ENCODE measurements around the gene ATXN10. TPM values are rescaled to one million over a fixed set of nuclear protein-coding genes. Genes with fewer than 3 reads are reported as not detected.

ATXN10 gene
- total RNA-seq, 4 donors from 2014 or later = 79.0 to 152 (median 88.3) TPM

GRCh38 chr22:45818424-45819085 lies 146.9 kb downstream of the ATXN10 start:
- no peak for TF ChIP-seq POLR2A (IDR thresholded peaks at IDR 0.05)
- TF ChIP-seq, protein P1, sequence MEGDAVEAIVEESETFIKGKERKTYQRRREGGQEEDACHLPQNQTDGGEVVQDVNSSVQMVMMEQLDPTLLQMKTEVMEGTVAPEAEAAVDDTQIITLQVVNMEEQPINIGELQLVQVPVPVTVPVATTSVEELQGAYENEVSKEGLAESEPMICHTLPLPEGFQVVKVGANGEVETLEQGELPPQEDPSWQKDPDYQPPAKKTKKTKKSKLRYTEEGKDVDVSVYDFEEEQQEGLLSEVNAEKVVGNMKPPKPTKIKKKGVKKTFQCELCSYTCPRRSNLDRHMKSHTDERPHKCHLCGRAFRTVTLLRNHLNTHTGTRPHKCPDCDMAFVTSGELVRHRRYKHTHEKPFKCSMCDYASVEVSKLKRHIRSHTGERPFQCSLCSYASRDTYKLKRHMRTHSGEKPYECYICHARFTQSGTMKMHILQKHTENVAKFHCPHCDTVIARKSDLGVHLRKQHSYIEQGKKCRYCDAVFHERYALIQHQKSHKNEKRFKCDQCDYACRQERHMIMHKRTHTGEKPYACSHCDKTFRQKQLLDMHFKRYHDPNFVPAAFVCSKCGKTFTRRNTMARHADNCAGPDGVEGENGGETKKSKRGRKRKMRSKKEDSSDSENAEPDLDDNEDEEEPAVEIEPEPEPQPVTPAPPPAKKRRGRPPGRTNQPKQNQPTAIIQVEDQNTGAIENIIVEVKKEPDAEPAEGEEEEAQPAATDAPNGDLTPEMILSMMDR (IDR thresholded peaks at IDR 0.05) = no peak

DNA sequence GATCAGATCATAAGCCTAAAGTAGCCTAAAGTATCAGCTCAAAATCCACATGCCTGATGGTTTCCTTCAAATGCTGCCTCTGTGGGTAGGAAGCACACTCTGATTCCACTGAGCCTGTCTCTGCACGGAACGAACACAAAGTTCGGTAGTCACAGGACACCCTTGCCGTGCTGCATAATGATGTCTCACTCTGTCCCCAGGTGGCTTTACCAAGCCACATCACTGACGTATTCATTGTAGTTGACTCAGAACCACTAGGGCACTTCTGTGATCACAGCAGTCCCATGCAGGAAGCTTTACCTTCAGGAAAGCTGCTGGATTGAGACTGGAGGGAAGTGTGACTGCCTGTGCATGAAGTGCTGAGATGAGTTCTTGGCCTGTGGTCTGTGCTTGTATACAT lies 147.7 kb downstream of the ATXN10 start:
- 88% methylated on average over 5 of the region's 5 CpGs for WGBS, 2 donors
- TF ChIP-seq, protein P1 (IDR thresholded peaks at IDR 0.05) = no peak
- TF ChIP-seq POLR2A (IDR thresholded peaks at IDR 0.05) = no peak
- Histone ChIP-seq H3K27ac (no peak overlapping the region), H3K36me3 (peaks cover 0 to 31% (median 0%) of the 10 kb centered on the region in 3 donors), H3K27me3 (no peaks in the 10 kb centered on the region), H3K4me1 (peaks cover 4 to 29% (median 4%) of the 10 kb centered on the region in 3 donors), H3K9me3 (no peaks in the 10 kb centered on the region), H3K4me3 (no peak overlapping the region)
- intact Hi-C loops (cut with DNase I) = no loop called here
- DNase-seq = no peak

More at GRCh38 chr22:45818424-45819085, 146.9 kb downstream of the ATXN10 start:
- Histone ChIP-seq H3K9me3 (no peaks in the 10 kb centered on the region), H3K36me3 (peaks cover 0 to 38% (median 0%) of the 10 kb centered on the region in 3 donors), H3K27ac (peak overlapping the region; percentile 11 to 78 (median 74)), H3K4me1 (peaks cover 4 to 29% (median 4%) of the 10 kb centered on the region in 3 donors), H3K4me3 (no peak overlapping the region), H3K27me3 (no peaks in the 10 kb centered on the region)
- intact Hi-C loops (cut with DNase I) = no loop called here
- 56 to 67% methylated on average over 12 to 14 of the region's 14 CpGs for WGBS, 2 donors
- no peak for DNase-seq

DNA sequence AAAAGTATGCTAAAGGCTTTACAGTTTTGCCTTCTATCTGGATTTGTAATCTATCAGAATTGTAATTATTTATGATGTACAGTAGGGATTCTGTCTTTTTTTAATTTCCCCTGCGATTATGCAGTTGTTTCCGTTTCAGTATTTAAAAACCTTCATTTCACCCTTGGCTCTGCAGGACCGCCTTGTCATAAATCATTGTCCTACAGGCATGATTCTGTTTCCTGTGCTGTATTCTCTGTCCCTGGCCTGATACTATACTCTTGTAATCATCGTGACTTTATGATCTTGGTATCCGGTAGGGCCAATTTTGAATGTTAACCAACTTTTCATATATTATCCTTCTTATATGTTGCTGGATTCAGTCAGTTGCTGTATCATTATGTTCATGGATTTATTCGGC lies 151.7 kb downstream of the ATXN10 start:
- H3K9me3 ChIP-seq = no peaks in the 10 kb centered on the region
- H3K36me3 ChIP-seq = peaks cover 0 to 22% (median 0%) of the 10 kb centered on the region in 3 donors
- DNase-seq = no peak
- no peaks in the 10 kb centered on the region for H3K27me3 ChIP-seq
- TF ChIP-seq, protein P1 (IDR thresholded peaks at IDR 0.05) = no peak
- no peak for TF ChIP-seq POLR2A (IDR thresholded peaks at IDR 0.05)
- H3K4me3 ChIP-seq = no peak overlapping the region
- intact Hi-C loops (cut with DNase I) = no loop called here
- peaks cover 0 to 8% (median 4%) of the 10 kb centered on the region in 3 donors for H3K4me1 ChIP-seq
- WGBS, 2 donors = 76 to 82% methylated on average over 6 of the region's 6 CpGs
- no peak overlapping the region for H3K27ac ChIP-seq

GRCh38 chr22:45826520-45826919 lies 154.9 kb downstream of the ATXN10 start:
- DNase-seq = no peak
- H3K4me1 ChIP-seq = peaks cover 0 to 8% (median 4%) of the 10 kb centered on the region in 3 donors
- peaks cover 0 to 10% (median 0%) of the 10 kb centered on the region in 3 donors for H3K36me3 ChIP-seq
- no peaks in the 10 kb centered on the region for H3K27me3 ChIP-seq
- intact Hi-C loops (cut with DNase I) = no loop called here
- H3K27ac ChIP-seq = no peak overlapping the region
- no peak overlapping the region for H3K4me3 ChIP-seq
- H3K9me3 ChIP-seq = no peaks in the 10 kb centered on the region
- 40 to 66% methylated on average over 2 of the region's 2 CpGs for WGBS, 2 donors
- TF ChIP-seq POLR2A (IDR thresholded peaks at IDR 0.05) = no peak
- TF ChIP-seq, protein P1 (IDR thresholded peaks at IDR 0.05) = no peak

- H3K27me3 ChIP-seq = no peaks in the 10 kb centered on the region
- H3K4me3 ChIP-seq = no peak overlapping the region
- TF ChIP-seq, protein P1 (IDR thresholded peaks at IDR 0.05) = no peak
- no peak overlapping the region for H3K27ac ChIP-seq
- peaks cover 0 to 31% (median 17%) of the 10 kb centered on the region in 3 donors for H3K4me1 ChIP-seq
- H3K36me3 ChIP-seq = peaks cover 0 to 11% (median 0%) of the 10 kb centered on the region in 3 donors
- intact Hi-C loops (cut with DNase I) = no loop called here
- 100% methylated on average over 1 of the region's 1 CpG for WGBS, 2 donors
- no peak for DNase-seq
- H3K9me3 ChIP-seq = no peaks in the 10 kb centered on the region
Observed at GRCh38 chr22:45828841-45829240, 157.2 kb downstream of the ATXN10 start.

All from esophagus squamous epithelium (tissue), 5 donors.